Activated naive CD8-positive, alpha-beta T cell treated with anti-CD3 and anti-CD28 coated beads for 36 hours (primary cell): ENCODE measurements around the gene SYK. TPM values are rescaled to one million over a fixed set of nuclear protein-coding genes. Genes with fewer than 3 reads are reported as not detected.
"Not testable (repeated sequence)": the region's sequence is repeated elsewhere in the genome, so short reads cannot be mapped to it uniquely, and the experiment has no call there.

Source experiments
- DNase-seq: peaks from one replicate; pipeline ENCODE4 v3.0.0; 2021
- H3K27ac Mint-ChIP-seq: one replicate; pipeline ENCODE4 v1.8.0; 2022; ENCODE audit warnings: mild to moderate bottlenecking, moderate library complexity, mixed read lengths
- H3K27me3 Mint-ChIP-seq: one replicate; pipeline ENCODE4 v1.8.0; 2022; ENCODE audit warnings: mild to moderate bottlenecking, mixed read lengths
- H3K36me3 Mint-ChIP-seq: one replicate; pipeline ENCODE4 v1.8.0; 2021; ENCODE audit warnings: mild to moderate bottlenecking, mixed read lengths
- H3K4me1 Mint-ChIP-seq: one replicate; pipeline ENCODE4 v1.8.0; 2021; ENCODE audit warnings: mixed read lengths
- H3K4me3 Mint-ChIP-seq: one replicate; pipeline ENCODE4 v1.8.0; 2022; ENCODE audit warnings: mild to moderate bottlenecking, moderate library complexity, mixed read lengths
- H3K9me3 Mint-ChIP-seq: one replicate; pipeline ENCODE4 v1.8.0; 2022; ENCODE audit warnings: mixed read lengths
- total RNA-seq, 2 experiments: library from RNA; stranded (reverse); gene quantifications; one replicate each; pipeline ENCODE4 v1.2.3, GENCODE V29; 2021

SYK gene
- total RNA-seq, 2 experiments from 2014 or later = 0.37 to 0.48 TPM

GRCh38 chr9:90808398-90808797, 6.8 kb downstream of the SYK start:
- H3K36me3 Mint-ChIP-seq = no peaks in the 10 kb centered on the region

GRCh38 chr9:90808890-90809685, 7.5 kb downstream of the SYK start:
- H3K9me3 Mint-ChIP-seq = no peaks in the 10 kb centered on the region
- H3K27ac Mint-ChIP-seq = no peak overlapping the region
- H3K27me3 Mint-ChIP-seq = peaks cover 51% of the 10 kb centered on the region

More at GRCh38 chr9:90808398-90808797, 6.8 kb downstream of the SYK start:
- Mint-ChIP-seq H3K4me1 (no peaks in the 10 kb centered on the region), H3K4me3 (no peak overlapping the region), H3K27ac (no peak overlapping the region), H3K9me3 (no peaks in the 10 kb centered on the region), H3K27me3 (peaks cover 58% of the 10 kb centered on the region)
- DNase-seq = no peak

GRCh38 chr9:90810691-90811090, 9.1 kb downstream of the SYK start:
- H3K27me3 Mint-ChIP-seq = peaks cover 40% of the 10 kb centered on the region
- H3K36me3 Mint-ChIP-seq = no peaks in the 10 kb centered on the region
- no peaks in the 10 kb centered on the region for H3K9me3 Mint-ChIP-seq
- no peak overlapping the region for H3K27ac Mint-ChIP-seq
- H3K4me1 Mint-ChIP-seq = peaks cover 6% of the 10 kb centered on the region
- H3K4me3 Mint-ChIP-seq = no peak overlapping the region
- DNase-seq = no peak

More at GRCh38 chr9:90808890-90809685, 7.5 kb downstream of the SYK start:
- no peaks in the 10 kb centered on the region for H3K4me1 Mint-ChIP-seq
- H3K36me3 Mint-ChIP-seq = no peaks in the 10 kb centered on the region
- H3K4me3 Mint-ChIP-seq = no peak overlapping the region
- no peak for DNase-seq

GRCh38 chr9:90813046-90813445, 11.4 kb downstream of the SYK start:
- peaks cover 4% of the 10 kb centered on the region for H3K9me3 Mint-ChIP-seq
- no peak overlapping the region for H3K4me3 Mint-ChIP-seq
- H3K27me3 Mint-ChIP-seq = peaks cover 26% of the 10 kb centered on the region
- peaks cover 3% of the 10 kb centered on the region for H3K36me3 Mint-ChIP-seq
- peaks cover 9% of the 10 kb centered on the region for H3K4me1 Mint-ChIP-seq
- DNase-seq = no peak
- H3K27ac Mint-ChIP-seq = no peak overlapping the region

GRCh38 chr9:90813523-90813922, 11.9 kb downstream of the SYK start:
- no peak overlapping the region for H3K27ac Mint-ChIP-seq
- peaks cover 21% of the 10 kb centered on the region for H3K27me3 Mint-ChIP-seq
- H3K4me1 Mint-ChIP-seq = peaks cover 9% of the 10 kb centered on the region
- no peak overlapping the region for H3K4me3 Mint-ChIP-seq
- H3K36me3 Mint-ChIP-seq = peaks cover 3% of the 10 kb centered on the region
- no peak for DNase-seq
- peaks cover 4% of the 10 kb centered on the region for H3K9me3 Mint-ChIP-seq

- H3K27ac Mint-ChIP-seq = no peak overlapping the region
- H3K27me3 Mint-ChIP-seq = peaks cover 14% of the 10 kb centered on the region
- peaks cover 9% of the 10 kb centered on the region for H3K4me1 Mint-ChIP-seq
- no peak for DNase-seq
- H3K36me3 Mint-ChIP-seq = peaks cover 3% of the 10 kb centered on the region
- H3K9me3 Mint-ChIP-seq = peaks cover 4% of the 10 kb centered on the region
- H3K4me3 Mint-ChIP-seq = no peak overlapping the region
Observed at GRCh38 chr9:90814355-90814754, 12.7 kb downstream of the SYK start.

- H3K9me3 Mint-ChIP-seq = peaks cover 4% of the 10 kb centered on the region
- peaks cover 4% of the 10 kb centered on the region for H3K27me3 Mint-ChIP-seq
- no peak overlapping the region for H3K4me3 Mint-ChIP-seq
- peaks cover 9% of the 10 kb centered on the region for H3K4me1 Mint-ChIP-seq
- no peak for DNase-seq
- H3K36me3 Mint-ChIP-seq = peaks cover 3% of the 10 kb centered on the region
- H3K27ac Mint-ChIP-seq = peak overlapping the region; percentile 46
Observed at GRCh38 chr9:90815183-90815943, 13.7 kb downstream of the SYK start.

GRCh38 chr9:90815944-90816357, 14.3 kb downstream of the SYK start:
- no peak for DNase-seq
- H3K4me3 Mint-ChIP-seq = no peak overlapping the region
- H3K36me3 Mint-ChIP-seq = peaks cover 3% of the 10 kb centered on the region
- no peak overlapping the region for H3K27ac Mint-ChIP-seq
- H3K4me1 Mint-ChIP-seq = peaks cover 9% of the 10 kb centered on the region
- H3K9me3 Mint-ChIP-seq = peaks cover 4% of the 10 kb centered on the region
- no peaks in the 10 kb centered on the region for H3K27me3 Mint-ChIP-seq

- H3K4me1 Mint-ChIP-seq = peaks cover 9% of the 10 kb centered on the region
- no peak for DNase-seq
- H3K36me3 Mint-ChIP-seq = peaks cover 3% of the 10 kb centered on the region
- no peak overlapping the region for H3K27ac Mint-ChIP-seq
- H3K9me3 Mint-ChIP-seq = peaks cover 4% of the 10 kb centered on the region
- H3K4me3 Mint-ChIP-seq = no peak overlapping the region
- no peaks in the 10 kb centered on the region for H3K27me3 Mint-ChIP-seq
Observed at GRCh38 chr9:90816690-90817089, 15.1 kb downstream of the SYK start.

GRCh38 chr9:90818279-90818678, 16.7 kb downstream of the SYK start:
- Mint-ChIP-seq H3K27ac (no peak overlapping the region), H3K27me3 (peaks cover 5% of the 10 kb centered on the region), H3K4me3 (no peak overlapping the region), H3K9me3 (peaks cover 4% of the 10 kb centered on the region), H3K36me3 (peaks cover 3% of the 10 kb centered on the region), H3K4me1 (peaks cover 9% of the 10 kb centered on the region)
- DNase-seq = no peak

- H3K27ac Mint-ChIP-seq, H3K36me3 Mint-ChIP-seq, H3K4me1 Mint-ChIP-seq, H3K27me3 Mint-ChIP-seq, H3K4me3 Mint-ChIP-seq, DNase-seq, H3K9me3 Mint-ChIP-seq: not testable (repeated sequence)
Observed at GRCh38 chr9:90820406-90820805, 18.8 kb downstream of the SYK start.

GRCh38 chr9:90821236-90821635, 19.6 kb downstream of the SYK start:
- H3K27ac Mint-ChIP-seq, H3K9me3 Mint-ChIP-seq, H3K4me1 Mint-ChIP-seq, H3K4me3 Mint-ChIP-seq, DNase-seq, H3K36me3 Mint-ChIP-seq, H3K27me3 Mint-ChIP-seq: not testable (repeated sequence)

- peaks cover 10% of the 10 kb centered on the region for H3K27me3 Mint-ChIP-seq
- no peaks in the 10 kb centered on the region for H3K4me1 Mint-ChIP-seq
- peaks cover under 1% of the 10 kb centered on the region for H3K9me3 Mint-ChIP-seq
- H3K36me3 Mint-ChIP-seq = no peaks in the 10 kb centered on the region
- no peak overlapping the region for H3K27ac Mint-ChIP-seq
- no peak for DNase-seq
- no peak overlapping the region for H3K4me3 Mint-ChIP-seq
Observed at GRCh38 chr9:90821697-90822096, 20.1 kb downstream of the SYK start.

- no peaks in the 10 kb centered on the region for H3K4me1 Mint-ChIP-seq
- H3K4me3 Mint-ChIP-seq = no peak overlapping the region
- H3K27me3 Mint-ChIP-seq = peaks cover 13% of the 10 kb centered on the region
- H3K36me3 Mint-ChIP-seq = no peaks in the 10 kb centered on the region
- DNase-seq = no peak
- no peaks in the 10 kb centered on the region for H3K9me3 Mint-ChIP-seq
- H3K27ac Mint-ChIP-seq = no peak overlapping the region
Observed at GRCh38 chr9:90822866-90823265, 21.2 kb downstream of the SYK start.

GRCh38 chr9:90825586-90825985, 24.0 kb downstream of the SYK start:
- Mint-ChIP-seq H3K9me3 (no peaks in the 10 kb centered on the region), H3K27ac (no peak overlapping the region), H3K36me3 (no peaks in the 10 kb centered on the region), H3K4me3 (no peak overlapping the region), H3K4me1 (no peaks in the 10 kb centered on the region), H3K27me3 (peaks cover 13% of the 10 kb centered on the region)
- no peak for DNase-seq
